Right kidney (tissue), 1 donor: ENCODE data around the gene CEPT1.

ENCODE experiments used
- DNase-seq: peaks from one replicate; pipeline ENCODE4 v3.0.0-alpha.2; 2016

Gene CEPT1

GRCh38 chr1:111145963-111146768, 6.1 kb downstream of the CEPT1 start:
- no peak for DNase-seq

- DNase-seq = no peak
Observed at GRCh38 chr1:111147948-111148347, 7.9 kb downstream of the CEPT1 start.

GRCh38 chr1:111148376-111148881, 8.4 kb downstream of the CEPT1 start:
- DNase-seq = no peak

GRCh38 chr1:111151838-111152237, 11.8 kb downstream of the CEPT1 start:
- DNase-seq = no peak

GRCh38 chr1:111154021-111154999, 14.3 kb downstream of the CEPT1 start:
- no peak for DNase-seq

- DNase-seq = no peak
Observed at GRCh38 chr1:111157431-111157830, 17.4 kb downstream of the CEPT1 start.

- DNase-seq = no peak
Observed at GRCh38 chr1:111161843-111162487, 21.9 kb downstream of the CEPT1 start.

GRCh38 chr1:111162488-111162880, 22.5 kb downstream of the CEPT1 start:
- DNase-seq = no peak

GRCh38 chr1:111163363-111163762, 23.3 kb downstream of the CEPT1 start:
- DNase-seq = no peak

GRCh38 chr1:111164151-111164550, 24.1 kb downstream of the CEPT1 start:
- no peak for DNase-seq

GRCh38 chr1:111172463-111172862, 32.4 kb downstream of the CEPT1 start:
- no peak for DNase-seq

GRCh38 chr1:111174070-111174469, 34.0 kb downstream of the CEPT1 start:
- no peak for DNase-seq

- DNase-seq = no peak
Observed at GRCh38 chr1:111175349-111175748, 35.3 kb downstream of the CEPT1 start.

GRCh38 chr1:111176678-111177077, 36.7 kb downstream of the CEPT1 start:
- no peak for DNase-seq

- no peak for DNase-seq
Observed at GRCh38 chr1:111179968-111180533, 40.0 kb downstream of the CEPT1 start.

- no peak for DNase-seq
Observed at GRCh38 chr1:111182052-111182451, 42.0 kb downstream of the CEPT1 start.

GRCh38 chr1:111183308-111184069, 43.5 kb downstream of the CEPT1 start:
- DNase-seq = no peak

- DNase-seq = no peak
Observed at GRCh38 chr1:111184663-111185062, 44.6 kb downstream of the CEPT1 start.

GRCh38 chr1:111190931-111191451, 51.0 kb downstream of the CEPT1 start:
- DNase-seq = no peak

- DNase-seq = no peak
Observed at GRCh38 chr1:111191496-111191895, 51.5 kb downstream of the CEPT1 start.

- no peak for DNase-seq
Observed at GRCh38 chr1:111192074-111192473, 52.1 kb downstream of the CEPT1 start.
